A673 (cell line): ENCODE measurements around the gene INPP5A.

ENCODE experiments used
- CTCF ChIP-seq: fragments of 300-800, 200-600 bp; sonication (generic); conservative IDR thresholded peaks from 2 replicates; pipeline ENCODE4 v1.5.1; 2017; ENCODE audit warnings: low read depth, mild to moderate bottlenecking, antibody characterized with exemption, low read length, moderate library complexity, mixed read lengths
- EZH2 ChIP-seq: fragments of 200-600 bp; sonication (generic); IDR thresholded peaks from 2 replicates; pipeline ENCODE4 v1.6.1; 2017; ENCODE audit warnings: borderline replicate concordance, low read depth, mild to moderate bottlenecking, mixed read lengths, antibody characterized with exemption, low read length; ENCODE audit not compliant: poor library complexity, severe bottlenecking

- no peak for TF ChIP-seq CTCF
- TF ChIP-seq EZH2, result no peak
Measured at GRCh38 chr10:132564690-132565089, 27.1 kb downstream of the INPP5A start.
